Stimulated activated CD4-positive, alpha-beta T cell treated with anti-CD3 and anti-CD28 coated beads, TNF-alpha, amount 100 ng/mL, for 4 hours (primary cell): ENCODE results near the gene CPHXL.
A peak's percentile ranks its signal among the peaks of the same experiment; 100 is the strongest.

Experiments
- DNase-seq, 3 experiments: peaks; one replicate each; pipeline ENCODE4 v3.0.0-alpha.2; 2020; ENCODE audit warnings: low read depth in 3 of 3

Gene CPHXL

DNA sequence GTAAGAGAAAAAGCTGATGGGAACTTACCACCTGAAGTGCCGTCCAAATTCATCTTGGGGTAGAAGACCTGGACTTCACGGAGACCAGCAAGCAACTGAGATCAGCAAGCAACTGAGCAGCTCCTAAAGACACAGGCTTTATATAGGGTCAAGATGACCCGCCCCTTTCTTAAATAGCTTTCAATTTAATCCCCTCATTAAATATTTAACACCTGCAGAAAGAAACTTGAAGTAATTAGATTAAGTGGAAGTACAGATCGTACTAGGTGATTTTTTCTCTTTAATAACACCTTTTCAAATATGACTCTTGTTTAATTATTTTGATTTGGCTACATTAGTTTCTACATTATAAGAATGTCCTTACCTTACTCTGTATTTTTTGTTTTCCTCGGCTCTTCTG lies at the start of gene CPHXL:
Gene CPHXL, minus strand, starts transcription at position 101 of the 400 bp plus-strand sequence. Its CDS starts 48 bp downstream, at position 53.
- no peak for DNase-seq

DNA sequence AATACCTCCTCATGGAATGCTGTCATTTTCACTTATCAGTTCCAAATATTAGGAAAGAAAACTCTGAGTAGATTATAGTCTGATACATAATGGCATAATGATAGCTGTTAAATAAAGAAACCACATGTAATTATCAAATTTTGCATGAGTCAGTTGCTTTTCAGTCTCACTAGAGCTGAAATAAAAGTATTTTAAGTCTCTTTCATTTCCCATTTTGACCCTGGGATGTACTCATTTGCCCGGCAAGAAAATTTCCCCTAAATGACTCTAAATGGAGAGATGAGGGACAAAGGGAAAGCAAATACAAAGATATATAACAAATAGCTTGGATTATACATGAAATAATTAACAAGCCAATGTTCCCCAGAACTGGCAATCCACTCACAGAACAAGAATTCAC lies 47.9 kb upstream of the CPHXL start:
- DNase-seq, result no peak

DNA sequence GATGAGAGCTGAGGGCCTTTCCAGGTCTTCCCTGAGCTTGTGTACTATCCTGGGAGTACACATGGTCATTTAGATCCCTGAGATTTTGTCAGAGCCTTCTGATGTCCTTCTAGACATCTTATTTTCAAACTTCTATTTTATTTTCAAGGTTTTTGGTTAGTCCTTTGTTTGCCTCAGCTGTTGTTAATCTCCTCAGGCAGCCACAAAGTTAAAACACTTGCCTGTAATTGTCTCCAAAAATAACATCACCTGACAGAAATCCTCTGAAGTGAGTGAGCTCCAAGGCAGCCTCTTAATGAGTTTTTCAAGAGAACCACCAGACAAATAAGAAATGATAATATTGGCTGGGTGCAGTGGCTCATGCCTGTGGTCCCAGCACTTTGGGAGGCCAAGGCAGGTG lies 43.8 kb upstream of the CPHXL start:
- DNase-seq, result no peak

- DNase-seq, result peak in 2 of 3 experiments; percentile 18 to 25
These were observed 38.0 kb upstream of the CPHXL start for GRCh38 chr16:75764154-75764768.

GRCh38 chr16:75763204-75763603 lies 36.9 kb upstream of the CPHXL start:
- DNase-seq, result no peak

- DNase-seq, result no peak
These were observed 36.5 kb upstream of the CPHXL start for GRCh38 chr16:75762746-75763145.

DNA sequence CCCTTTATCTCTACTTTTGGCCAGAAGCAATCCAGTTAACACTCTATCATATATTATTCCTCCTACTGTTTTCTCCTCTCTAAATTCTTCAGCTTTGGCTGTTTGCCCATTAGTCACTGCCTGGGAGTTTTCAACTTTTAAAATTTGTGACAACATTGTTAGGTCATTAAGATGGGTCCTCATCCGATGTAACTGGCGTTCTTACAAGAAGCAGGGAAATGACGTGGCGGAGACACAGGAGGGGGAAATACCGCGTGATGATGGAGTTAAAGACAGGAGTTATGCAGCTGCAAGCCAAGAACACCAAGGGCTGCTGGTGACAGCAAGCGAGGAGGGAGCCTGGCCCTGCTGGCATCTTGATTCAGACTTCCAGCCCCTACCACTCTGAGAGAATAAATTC lies 34.8 kb upstream of the CPHXL start:
- DNase-seq, result no peak

DNA sequence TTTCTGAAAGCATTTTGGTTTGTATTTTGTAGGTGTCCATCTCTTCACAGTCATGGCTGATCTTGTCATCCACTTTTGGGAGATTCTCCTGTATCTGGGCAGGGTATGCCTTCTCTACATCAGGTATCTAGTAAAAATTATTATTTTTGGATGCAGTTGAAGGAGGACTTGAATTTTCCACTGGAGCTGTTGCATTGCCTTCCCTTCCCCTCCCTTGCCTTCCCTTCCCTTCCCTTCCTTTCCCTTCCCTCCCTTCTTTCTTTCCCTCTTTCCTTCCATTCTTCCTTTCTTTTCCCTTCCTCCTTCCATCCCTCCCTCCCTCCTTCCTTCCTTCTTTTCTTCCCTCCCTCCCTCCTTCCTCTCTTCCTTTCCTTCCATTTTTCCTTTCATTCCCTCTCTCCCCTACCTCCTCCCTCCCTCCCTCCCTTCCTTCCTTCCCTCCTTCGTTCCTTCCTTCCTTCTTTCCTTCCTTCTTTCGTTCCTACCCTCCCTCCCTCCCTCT lies 33.8 kb upstream of the CPHXL start:
- no peak for DNase-seq

DNA sequence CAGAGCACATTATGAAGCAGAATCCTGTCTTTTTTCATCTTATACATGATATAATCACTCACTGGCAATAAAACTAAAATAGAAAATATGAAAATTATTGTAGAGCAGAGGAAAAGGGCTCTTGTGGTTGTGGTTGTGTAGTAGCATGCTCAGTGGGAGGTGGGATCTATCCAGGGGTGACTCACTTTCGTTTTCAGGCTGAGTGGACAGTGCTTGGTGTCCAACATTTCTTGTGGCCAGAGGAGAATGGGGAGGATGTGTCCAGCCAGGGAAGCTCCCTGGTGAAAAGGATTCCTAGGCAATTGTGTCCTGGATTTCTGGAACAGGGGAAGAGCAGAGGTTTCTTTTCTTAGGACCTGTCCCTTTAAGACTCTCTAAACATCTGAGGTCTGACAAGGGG lies 31.9 kb upstream of the CPHXL start:
- DNase-seq, result no peak

- DNase-seq, result no peak
These were observed 27.9 kb upstream of the CPHXL start for GRCh38 chr16:75754141-75754540.

DNA sequence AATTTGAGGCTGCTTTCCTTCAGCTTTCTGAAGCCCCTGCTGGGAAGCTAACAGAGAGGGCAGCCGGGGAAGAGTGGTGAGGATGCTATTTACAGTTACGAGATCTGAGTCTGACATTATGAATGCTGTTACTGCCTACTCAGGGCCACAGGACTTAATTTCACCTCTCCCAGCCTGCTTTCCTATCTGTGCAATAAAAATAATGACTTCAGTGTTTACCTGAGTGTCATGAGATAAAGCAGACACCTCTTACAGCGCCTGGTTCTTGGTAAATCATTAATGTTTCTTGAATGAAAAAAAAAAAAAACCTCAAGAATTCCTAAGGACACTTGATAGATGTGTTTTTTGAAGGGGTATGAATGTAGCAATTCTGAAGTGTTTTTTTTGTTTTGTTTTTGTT lies 24.2 kb upstream of the CPHXL start:
- no peak for DNase-seq

DNA sequence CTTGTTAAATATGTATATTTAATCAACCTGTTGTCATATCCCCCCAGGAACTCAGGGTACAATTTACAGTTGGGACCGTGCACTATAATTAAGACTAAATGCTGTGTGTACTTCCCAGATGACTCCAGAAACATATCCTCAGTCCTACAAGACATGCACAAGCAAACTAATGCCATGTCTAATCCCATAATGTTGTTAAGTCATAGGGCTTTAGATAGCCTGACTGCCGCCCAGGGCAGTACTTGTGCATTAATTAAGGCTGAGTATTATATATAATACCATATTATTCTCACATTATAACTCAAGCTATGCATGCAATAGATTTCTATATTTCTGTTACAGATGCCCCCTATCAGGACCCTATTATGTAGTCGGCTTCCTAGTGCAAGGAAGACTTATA lies 20.1 kb upstream of the CPHXL start:
- DNase-seq, result no peak

- DNase-seq, result no peak
These were observed 19.5 kb upstream of the CPHXL start for GRCh38 chr16:75745823-75746222.

GRCh38 chr16:75745242-75745641 lies 19.0 kb upstream of the CPHXL start:
- DNase-seq, result no peak

GRCh38 chr16:75742424-75743047 lies 16.2 kb upstream of the CPHXL start:
- no peak for DNase-seq

DNA sequence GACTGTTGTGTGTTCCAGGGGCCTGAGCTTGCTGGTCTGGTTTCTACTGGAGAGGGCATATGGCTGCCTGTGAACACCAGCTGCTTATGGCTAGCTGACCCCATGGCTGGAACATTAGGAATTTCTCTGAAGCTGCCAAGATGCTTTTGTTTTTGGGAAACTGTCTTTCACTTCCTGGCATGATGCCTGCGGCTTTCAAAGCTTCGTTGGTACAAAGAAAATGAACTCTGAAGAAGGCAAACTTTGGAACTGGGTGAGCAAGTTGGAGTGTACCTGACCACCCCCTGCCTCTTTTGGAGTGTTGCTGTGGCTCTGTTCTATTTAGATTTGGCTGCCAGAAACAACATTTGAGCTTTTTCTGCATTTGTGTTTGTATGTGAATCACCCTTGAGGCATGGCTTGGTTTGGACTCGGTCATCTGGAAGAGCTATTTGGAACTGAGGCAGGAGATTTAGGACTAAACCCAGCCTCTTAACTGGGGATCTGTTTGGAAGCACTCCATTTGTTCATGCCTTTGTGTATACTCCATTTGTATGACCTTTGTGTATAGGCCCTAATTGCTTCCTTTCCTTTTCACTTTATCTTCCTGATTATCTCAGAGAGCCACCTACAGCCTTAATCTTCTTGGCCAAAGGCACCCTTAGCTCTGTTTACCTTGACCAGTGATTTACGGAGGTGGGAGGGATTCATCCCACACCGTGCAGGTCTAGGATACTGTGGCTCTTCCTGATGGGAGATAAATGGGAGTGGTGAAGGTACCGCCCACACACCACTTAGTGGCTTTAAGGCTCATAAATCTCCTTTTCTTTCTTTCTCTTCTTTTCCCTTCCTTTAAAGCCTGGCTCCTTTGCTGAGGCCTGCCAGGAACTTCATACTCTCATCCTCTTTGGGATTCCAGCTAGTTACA lies 7.3 kb upstream of the CPHXL start:
- no peak for DNase-seq

GRCh38 chr16:75732871-75733270 lies 6.6 kb upstream of the CPHXL start:
- no peak for DNase-seq

DNA sequence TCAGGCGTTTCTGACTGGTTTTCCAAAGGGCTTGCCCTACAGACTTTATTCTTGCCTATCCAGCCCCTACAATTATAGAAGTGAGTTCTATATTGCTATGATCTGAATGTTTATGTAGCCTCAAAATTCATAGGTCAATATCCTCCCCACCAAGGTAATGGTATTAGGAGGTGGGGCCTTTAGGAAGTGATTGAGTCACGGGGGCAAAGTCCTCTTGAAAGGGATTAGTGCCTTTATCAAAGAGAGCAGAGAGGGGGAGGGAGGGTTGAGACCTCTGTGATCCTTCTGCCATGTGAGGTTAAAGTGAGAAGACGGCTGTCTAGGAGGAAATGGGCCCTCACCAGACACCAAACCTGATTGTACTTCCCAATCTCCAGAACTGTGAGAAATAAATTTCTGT lies 931 bp upstream of the CPHXL start:
- DNase-seq, result no peak

DNA sequence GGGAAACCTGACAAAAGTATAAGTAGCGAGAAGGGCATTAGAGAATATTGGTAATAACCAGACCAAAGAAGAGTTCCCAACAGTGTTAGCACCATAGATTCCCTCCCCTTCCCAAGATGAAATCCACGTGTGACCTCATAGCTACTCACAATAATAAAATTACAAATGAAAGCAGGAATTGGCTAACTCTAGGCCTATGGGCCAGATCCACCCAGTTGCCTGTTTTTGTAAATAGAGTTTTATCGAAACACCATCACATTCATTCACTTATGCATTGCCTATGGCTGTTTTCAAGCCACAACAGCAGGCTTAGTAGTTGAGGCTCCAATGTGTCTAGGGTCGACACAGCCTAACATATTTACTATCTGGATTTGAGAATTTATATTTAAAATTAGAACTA lies 7.8 kb downstream of the CPHXL start:
- no peak for DNase-seq

DNA sequence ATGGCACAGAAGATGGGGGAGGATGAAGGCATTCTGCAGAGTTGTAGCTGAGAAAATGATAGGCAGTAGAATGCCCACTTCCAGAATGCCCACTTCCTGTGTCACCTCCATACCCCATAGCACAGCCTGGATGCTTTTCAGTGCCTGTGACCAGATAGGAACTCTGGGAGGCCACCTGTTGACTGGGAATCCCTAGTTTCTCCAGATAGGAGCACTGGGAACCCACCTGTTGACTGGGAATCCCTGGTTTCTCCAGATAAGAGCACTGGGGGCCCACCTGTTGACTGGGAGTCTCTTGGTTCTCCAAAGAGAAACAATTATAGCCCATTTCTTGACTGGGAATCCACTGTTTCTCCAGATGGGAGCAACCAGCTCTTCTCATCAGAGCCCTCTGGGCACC lies 11.6 kb downstream of the CPHXL start:
- DNase-seq, result no peak

- no peak for DNase-seq
These were observed 15.9 kb downstream of the CPHXL start for GRCh38 chr16:75710344-75710743.

GRCh38 chr16:75703306-75703705 lies 23.0 kb downstream of the CPHXL start:
- no peak for DNase-seq

DNA sequence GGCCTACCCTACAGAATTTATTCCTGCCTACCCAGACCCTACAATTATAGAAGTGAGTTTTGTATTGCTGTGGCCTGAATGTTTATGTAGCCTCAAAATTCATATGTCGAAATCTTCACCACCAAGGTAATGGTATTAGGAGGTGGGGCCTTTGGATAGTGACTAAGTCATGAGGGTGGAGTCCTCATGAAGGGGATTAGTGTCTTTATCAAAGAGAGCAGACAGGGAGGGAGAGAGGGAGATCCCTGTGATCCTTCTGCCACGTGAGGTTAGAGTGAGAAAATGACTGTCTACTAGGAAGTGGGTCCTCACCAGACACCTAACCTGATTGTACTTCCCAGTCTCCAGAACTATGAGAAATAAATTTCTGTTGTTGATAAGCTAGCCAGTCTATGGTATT lies 24.0 kb downstream of the CPHXL start:
- DNase-seq, result no peak
